NCI-H82 treated with DMSO at 0.1 percent for 48 hours (cell line): ENCODE measurements around the gene PRKCD.
"Not testable (repeated sequence)": the region's sequence is repeated elsewhere in the genome, so short reads cannot be mapped to it uniquely, and the experiment has no call there.

Experiments
- DNase-seq: peaks from one replicate; lab custom pipeline; 2025; ENCODE audit not compliant: unreplicated experiment; lab: John Stamatoyannopoulos, UW

Gene PRKCD

GRCh38 chr3:53139906-53140846 is 20.8 kb upstream of the PRKCD start:
- DNase-seq = no peak

DNA sequence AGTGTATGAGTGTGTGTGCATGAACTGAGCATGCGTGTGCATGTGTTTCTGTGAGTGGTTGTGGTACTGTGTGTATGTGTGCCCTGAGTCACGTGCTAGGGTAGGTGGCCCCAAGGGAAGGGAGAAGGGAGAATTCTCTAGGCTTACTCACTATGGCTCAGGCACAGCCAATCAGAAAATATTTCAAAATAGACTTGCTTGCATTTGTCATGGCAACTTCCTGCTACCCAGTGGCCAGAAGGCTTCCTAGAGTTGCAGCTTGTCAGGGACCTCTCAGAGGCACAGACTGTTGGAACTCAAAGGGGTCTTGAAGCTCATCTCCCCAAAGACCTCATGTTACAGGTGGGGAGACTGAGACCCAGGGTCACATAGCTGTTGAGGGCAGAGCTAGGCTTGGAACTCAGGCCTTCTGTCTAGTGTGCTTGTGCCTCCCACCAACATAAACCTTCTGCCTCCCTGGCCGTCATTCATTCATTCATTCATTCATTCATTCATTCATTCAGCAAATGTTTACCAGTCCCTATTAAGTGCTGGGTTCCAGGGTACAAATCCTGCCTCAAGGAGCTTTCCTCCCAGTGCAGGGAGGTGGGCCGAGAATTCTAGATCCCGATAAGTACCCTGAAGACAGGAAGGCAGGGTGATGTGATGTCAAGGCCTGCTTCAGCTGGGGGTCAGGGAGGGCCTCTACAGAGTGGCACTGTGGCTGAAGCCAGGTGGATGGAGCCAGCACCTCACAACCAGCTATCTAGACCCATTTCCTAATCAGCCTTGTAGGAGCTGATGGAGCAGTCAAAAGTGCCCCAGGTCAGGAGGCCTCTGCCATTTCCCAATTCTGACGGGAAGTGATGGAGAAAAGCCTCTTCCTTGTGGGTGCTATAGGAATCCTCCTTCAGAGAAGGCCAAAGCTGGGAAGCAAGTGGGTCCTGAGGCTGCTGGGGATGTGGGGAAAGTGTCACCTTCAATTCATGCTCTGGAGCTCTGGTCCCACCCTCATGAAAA is 19.9 kb upstream of the PRKCD start:
- DNase-seq = no peak

DNA sequence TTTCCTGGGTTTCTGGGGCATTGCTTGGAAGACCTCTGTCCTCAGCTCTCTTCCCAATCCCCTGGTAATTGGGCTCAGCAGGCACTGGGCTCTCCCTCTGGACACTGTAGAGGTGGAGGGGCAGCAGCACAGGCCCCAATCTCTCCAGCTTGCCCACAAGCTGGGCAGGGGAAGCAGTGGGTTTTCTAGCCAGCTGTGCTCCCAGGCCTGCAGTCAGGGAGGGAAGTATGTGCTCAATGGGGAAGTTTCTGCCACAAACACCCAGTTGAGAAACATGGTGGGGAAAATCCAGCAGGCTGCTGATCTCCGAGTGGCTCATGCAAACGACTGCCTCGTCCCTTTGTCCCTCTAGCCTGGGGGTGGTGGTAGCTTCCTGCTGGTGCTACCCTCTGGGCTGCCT is 18.0 kb upstream of the PRKCD start:
- no peak for DNase-seq

DNA sequence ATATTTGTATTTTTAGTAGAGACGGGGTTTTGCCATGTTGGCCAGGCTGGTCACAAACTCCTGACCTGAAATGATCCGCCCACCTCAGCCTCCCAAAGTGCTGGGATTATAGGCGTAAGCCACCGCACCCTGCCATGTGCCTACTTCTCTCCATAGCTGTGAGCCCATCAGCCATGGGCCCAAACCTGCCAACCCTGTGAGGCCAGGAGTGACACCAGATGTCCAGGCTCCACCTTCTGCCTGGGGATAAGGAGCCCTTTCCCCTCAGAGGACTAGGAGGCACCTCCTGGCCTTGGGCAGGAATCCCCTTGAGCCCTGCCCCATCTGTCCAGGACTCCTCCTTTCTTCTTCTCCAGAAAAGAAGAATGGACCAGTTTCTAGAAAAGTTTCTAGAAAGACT is 16.6 kb upstream of the PRKCD start:
- no peak for DNase-seq

DNA sequence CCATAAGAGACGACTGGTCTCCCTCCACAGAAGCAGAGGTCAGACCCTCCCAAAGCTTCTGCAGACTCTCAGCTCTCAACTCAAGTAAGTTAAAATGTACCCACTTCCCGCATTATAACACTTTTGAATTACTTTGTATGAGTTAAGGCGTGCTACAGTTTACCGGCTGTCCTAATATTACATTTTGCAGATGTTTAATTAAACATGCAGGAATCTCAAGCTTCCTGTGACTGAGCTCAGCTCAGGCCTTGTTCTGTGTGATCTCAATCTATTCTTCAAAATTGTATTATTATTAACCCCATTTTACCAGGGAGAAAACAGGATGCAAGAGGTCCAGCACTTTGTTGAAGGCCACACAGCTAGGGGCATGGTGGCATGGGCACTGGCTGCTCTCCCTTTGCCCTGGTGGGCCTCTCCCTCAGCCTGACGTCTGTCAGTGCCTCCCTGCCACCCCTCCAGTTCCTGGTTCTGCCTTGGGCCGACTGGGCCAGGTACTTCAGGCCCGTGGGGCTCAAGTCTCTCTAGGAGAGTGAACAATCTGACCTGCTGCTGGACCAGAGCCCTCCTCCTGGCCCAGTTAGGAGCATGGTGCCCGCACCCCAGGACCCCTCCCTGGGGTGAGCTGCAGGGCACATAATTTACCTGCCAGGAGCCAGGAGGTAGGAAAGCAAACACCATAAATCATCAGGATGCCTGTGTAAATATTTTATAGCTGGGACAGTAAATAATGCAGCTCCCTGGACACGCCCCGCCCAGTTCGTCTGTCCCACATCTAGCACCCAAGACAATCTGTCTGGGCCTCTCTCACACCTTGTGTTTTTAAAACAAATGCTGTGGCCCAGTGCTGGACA is 15.9 kb upstream of the PRKCD start:
- no peak for DNase-seq

DNA sequence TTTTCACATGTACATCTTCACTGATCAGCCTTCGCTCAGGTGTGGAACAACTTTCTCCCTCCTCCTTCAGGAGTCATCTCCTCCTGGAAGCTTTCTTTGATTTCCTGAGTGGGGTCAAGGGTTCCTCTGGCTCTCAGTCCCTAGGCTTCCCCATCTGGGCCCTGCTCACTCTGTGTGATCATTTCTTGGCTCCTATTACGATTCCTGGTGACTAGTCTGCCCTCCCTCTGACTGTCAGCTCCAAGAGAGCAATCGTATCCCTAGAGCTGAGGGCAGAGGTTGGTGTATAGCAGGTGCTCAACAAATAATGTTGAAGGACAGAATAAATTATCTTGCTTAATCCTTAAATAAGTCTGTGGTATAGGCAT is 15.3 kb upstream of the PRKCD start:
- DNase-seq = no peak

GRCh38 chr3:53146319-53146891 is 14.6 kb upstream of the PRKCD start:
- DNase-seq = no peak

DNA sequence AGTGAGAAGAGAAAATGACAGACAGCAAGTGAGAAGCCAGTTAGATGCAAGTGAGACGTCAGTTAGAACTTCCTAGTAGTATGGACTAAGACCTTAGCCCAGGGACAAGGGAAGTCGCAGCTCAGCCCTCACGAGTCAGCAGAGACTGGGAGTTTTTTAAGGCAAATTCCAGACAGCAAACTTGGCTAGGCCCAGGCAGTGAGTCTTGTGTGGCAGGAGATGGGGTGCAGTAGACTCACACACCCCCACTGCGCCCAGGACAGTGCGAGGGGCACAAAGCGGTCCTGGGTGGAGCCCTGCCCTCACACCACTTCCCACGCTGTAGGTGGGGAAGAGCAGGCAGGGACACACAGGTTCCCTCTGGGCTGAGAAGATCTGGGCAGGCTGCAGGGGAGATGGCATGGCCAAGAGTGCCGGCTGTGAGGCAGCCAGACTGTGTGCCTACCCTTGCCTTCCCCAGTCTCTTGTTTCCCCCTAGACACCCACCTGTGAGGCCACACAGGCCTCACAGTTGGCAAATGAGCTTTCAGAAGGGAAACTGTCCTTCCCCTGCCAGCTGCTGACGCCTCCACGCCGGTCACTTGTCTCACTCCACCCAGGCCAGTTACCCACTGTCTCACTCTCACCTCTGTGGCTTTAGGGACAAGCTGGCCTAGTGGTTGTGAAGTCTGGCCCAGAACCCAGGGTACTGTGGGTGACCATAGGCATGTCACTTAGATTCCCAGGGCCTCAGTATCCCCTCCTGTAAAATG is 13.7 kb upstream of the PRKCD start:
- no peak for DNase-seq

DNA sequence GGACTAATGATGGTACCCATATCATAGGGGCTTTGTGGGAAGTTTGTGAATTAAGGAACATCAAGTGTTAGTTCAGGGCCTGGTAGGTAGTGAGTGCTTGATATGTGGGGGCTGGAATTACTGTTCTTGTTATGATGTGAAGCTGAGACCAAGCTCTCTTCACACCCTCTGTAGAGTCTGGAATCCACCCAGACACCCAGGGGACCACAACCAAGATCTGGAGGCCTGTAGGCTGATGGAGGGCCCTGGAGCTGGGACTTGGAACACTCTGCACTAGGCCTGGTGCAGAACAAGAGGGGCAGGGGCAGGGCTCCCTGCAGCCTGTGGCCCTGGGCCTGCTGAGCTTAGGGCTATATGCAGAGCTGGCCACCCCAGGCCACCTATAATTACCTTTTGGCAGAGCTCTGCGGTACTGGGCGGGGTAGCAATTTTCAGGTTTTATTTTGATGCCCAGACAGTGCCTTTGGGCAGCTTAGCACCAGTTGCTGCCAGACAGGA is 13.1 kb upstream of the PRKCD start:
- no peak for DNase-seq

- no peak for DNase-seq
Observed at GRCh38 chr3:53149006-53149690, 11.9 kb upstream of the PRKCD start.

GRCh38 chr3:53149699-53150098 is 11.3 kb upstream of the PRKCD start:
- DNase-seq = no peak

- DNase-seq = no peak
Observed at GRCh38 chr3:53150247-53151085, 10.5 kb upstream of the PRKCD start.

GRCh38 chr3:53151086-53151438 is 9.9 kb upstream of the PRKCD start:
- DNase-seq = not testable (repeated sequence)

- DNase-seq = no peak
Observed at GRCh38 chr3:53151465-53151864, 9.5 kb upstream of the PRKCD start.

- DNase-seq = no peak
Observed at GRCh38 chr3:53151870-53152660, 8.9 kb upstream of the PRKCD start.

DNA sequence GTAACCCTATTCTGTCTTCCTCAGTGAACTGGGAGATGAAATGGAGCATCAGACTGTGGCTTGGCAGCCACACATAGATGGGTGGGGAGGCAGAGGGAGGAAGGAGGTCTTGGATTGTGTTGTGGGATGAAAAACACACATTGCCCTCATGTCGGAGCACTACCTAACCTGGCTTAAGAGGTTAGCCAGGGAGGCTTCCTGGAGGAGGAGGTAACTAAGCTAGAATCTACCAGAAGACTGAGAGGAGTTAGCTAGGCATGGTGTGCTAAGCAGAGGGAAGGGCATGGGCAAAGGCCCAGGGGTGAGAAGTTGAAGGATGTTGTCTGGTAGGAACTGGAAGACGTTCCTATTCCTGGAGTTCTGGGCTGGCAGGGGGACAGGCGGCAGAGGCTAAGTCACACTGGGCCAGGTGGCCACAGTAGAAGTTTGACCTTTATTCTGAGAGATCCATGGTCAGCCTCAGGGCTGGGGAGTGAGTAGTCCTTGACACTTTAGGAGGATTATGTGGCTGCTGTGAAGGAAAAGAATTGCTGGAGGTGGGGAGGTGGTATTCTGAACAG is 7.7 kb upstream of the PRKCD start:
- DNase-seq = no peak

- no peak for DNase-seq
Observed at GRCh38 chr3:53153980-53154379, 7.0 kb upstream of the PRKCD start.
